RWPE1 (cell line): ENCODE results near the gene ZSCAN22.
A peak's percentile ranks its signal among the peaks of the same experiment; 100 is the strongest.

ENCODE experiments used
- CTCF ChIA-PET: fragments of 350-600 bp; sonication (Branson Sonifier 250); formaldehyde crosslinking; extraction: SDS; loops from one replicate; lab custom pipeline; 2021; lab: Yijun Ruan, JAX
- POLR2A ChIA-PET: fragments of 400-600 bp; formaldehyde crosslinking; extraction: SDS; loops from one replicate; lab custom pipeline; 2020; ENCODE audit warnings: antibody characterized with exemption; ENCODE audit not compliant: low non-redundant PET; lab: Yijun Ruan, JAX
- DNase-seq: peaks from one replicate; pipeline ENCODE4 v3.0.0; 2012; ENCODE audit warnings: low spot score
- H3K27ac ChIP-seq: fragments of 450-650 bp; 2 replicates; pipeline ENCODE4 v1.5.1; 2017
- CTCF ChIP-seq: fragments of 450-650 bp; conservative IDR thresholded peaks from 2 replicates; pipeline ENCODE4 v1.5.1; 2017; ENCODE audit warnings: low read depth, mild to moderate bottlenecking

Gene ZSCAN22

GRCh38 chr19:58385313-58385890 lies 58.6 kb downstream of the ZSCAN22 start:
- DNase-seq, result no peak
- POLR2A ChIA-PET, result no interaction called here
- TF ChIP-seq CTCF, result no peak
- CTCF ChIA-PET, result no interaction called here
- H3K27ac ChIP-seq, result peak overlapping the region; percentile 98

GRCh38 chr19:58385891-58386575 lies 59.2 kb downstream of the ZSCAN22 start:
- H3K27ac ChIP-seq, result peak overlapping the region; percentile 98
- no peak for TF ChIP-seq CTCF
- DNase-seq, result no peak
- ChIA-PET POLR2A (interaction anchor here (1.2 kb wide), 1 partner anchor 23 kb away, joined by 3 read pairs; the partner anchor contains the start of gene ZNF584), CTCF (no interaction called here)

GRCh38 chr19:58386576-58387337 lies 60.0 kb downstream of the ZSCAN22 start, which contains the start of gene RPS5:
TSS of gene RPS5 (plus strand) at chr19:58387269. CDS start at chr19:58388138, 869 bp downstream.
- ChIA-PET POLR2A (interaction anchor here (1.2 kb wide), 1 partner anchor 22 kb away, joined by 3 read pairs; the partner anchor contains the start of gene ZNF584), CTCF (no interaction called here)
- peak; percentile 98 for DNase-seq
- TF ChIP-seq CTCF, result no peak
- peak within 1 kb of the TSS; percentile 98 for H3K27ac ChIP-seq

GRCh38 chr19:58387338-58388174 lies 60.8 kb downstream of the ZSCAN22 start:
- H3K27ac ChIP-seq, result peak overlapping the region; percentile 98
- ChIA-PET CTCF (interaction anchor here (0.7 kb wide), 1 partner anchor 20 kb away, joined by 4 read pairs; no protein-coding TSS in a partner anchor), POLR2A (interaction anchor here (0.6 kb wide), 1 partner anchor 15 kb away, joined by 8 read pairs; no protein-coding TSS in a partner anchor)
- no peak for TF ChIP-seq CTCF
- DNase-seq, result no peak

GRCh38 chr19:58388175-58388526 lies 61.4 kb downstream of the ZSCAN22 start:
- CTCF ChIA-PET, result no interaction called here
- DNase-seq, result no peak
- POLR2A ChIA-PET, result interaction anchor here (0.6 kb wide), 1 partner anchor 14 kb away, joined by 8 read pairs; no protein-coding TSS in a partner anchor
- H3K27ac ChIP-seq, result peak overlapping the region; percentile 98
- TF ChIP-seq CTCF, result no peak
